BJ (cell line): ENCODE results near the gene GFRA1. TPM values are rescaled to one million over a fixed set of nuclear protein-coding genes. Genes with fewer than 3 reads are reported as not detected.

Source experiments
- CTCF ChIA-PET: fragments of 350-600 bp; formaldehyde crosslinking; extraction: SDS; loops from one replicate; lab custom pipeline; 2021; ENCODE audit warnings: antibody characterized with exemption, inconsistent platforms; lab: Yijun Ruan, JAX
- POLR2A ChIA-PET: fragments of 300-600 bp; sonication (Branson Sonifier 250); formaldehyde crosslinking; extraction: SDS; loops from one replicate; lab custom pipeline; 2021; ENCODE audit warnings: antibody characterized with exemption; lab: Charles Lee
- DNase-seq: peaks from one replicate; pipeline ENCODE4 v3.0.0-alpha.2; 2011; ENCODE audit warnings: low read depth
- H3K27me3 ChIP-seq: 2 replicates; pipeline ENCODE4 v1.6.0; 2011; ENCODE audit warnings: low read length; ENCODE audit not compliant: control insufficient read depth, insufficient read depth
- H3K36me3 ChIP-seq: 2 replicates; pipeline ENCODE4 v1.5.1; 2011; ENCODE audit warnings: low read length; ENCODE audit not compliant: control insufficient read depth, insufficient read depth
- H3K4me3 ChIP-seq: 2 replicates; pipeline ENCODE4 v1.5.1; 2011; ENCODE audit warnings: low read depth, mild to moderate bottlenecking, control low read depth, low read length
- CTCF ChIP-seq: IDR thresholded peaks from 2 replicates; pipeline ENCODE4 v1.5.1; 2011; ENCODE audit warnings: low read depth, mild to moderate bottlenecking, control low read depth, inconsistent platforms, low read length, moderate library complexity; ENCODE audit not compliant: insufficient read depth
- polyA plus RNA-seq: library from polyadenylated mRNA; depleted of rRNA; stranded (reverse); fragments of >200 nt; gene quantifications from 2 replicates; pipeline ENCODE4 v1.2.3, GENCODE V29; 2011

GFRA1 gene
- polyA plus RNA-seq, 1 experiment, result 41.6 TPM

GRCh38 chr10:116101616-116102315 lies 171.2 kb downstream of the GFRA1 start:
- H3K4me3 ChIP-seq, result no peak overlapping the region
- ChIA-PET POLR2A (interaction anchor here (0.6 kb wide), 1 partner anchor 47 kb away, joined by 3 read pairs; no protein-coding TSS in a partner anchor), CTCF (no interaction called here)
- TF ChIP-seq CTCF, result no peak
- no peaks in the 10 kb centered on the region for H3K36me3 ChIP-seq
- DNase-seq, result no peak
- no peaks in the 10 kb centered on the region for H3K27me3 ChIP-seq

- TF ChIP-seq CTCF, result no peak
- POLR2A ChIA-PET, result no interaction called here
- H3K4me3 ChIP-seq, result no peak overlapping the region
- CTCF ChIA-PET, result no interaction called here
- no peak for DNase-seq
- H3K36me3 ChIP-seq, result no peaks in the 10 kb centered on the region
- no peaks in the 10 kb centered on the region for H3K27me3 ChIP-seq
Observed at GRCh38 chr10:116100984-116101383, 172.0 kb downstream of the GFRA1 start.

- no peak for TF ChIP-seq CTCF
- Histone ChIP-seq H3K36me3 (no peaks in the 10 kb centered on the region), H3K27me3 (no peaks in the 10 kb centered on the region), H3K4me3 (no peak overlapping the region)
- POLR2A ChIA-PET, result no interaction called here
- CTCF ChIA-PET, result interaction anchor here (1.2 kb wide), 1 partner anchor 21 kb away, joined by 3 read pairs; no protein-coding TSS in a partner anchor
- no peak for DNase-seq
Observed at GRCh38 chr10:116099023-116099420, 174.0 kb downstream of the GFRA1 start.

GRCh38 chr10:116098411-116099022 lies 174.5 kb downstream of the GFRA1 start:
- H3K4me3 ChIP-seq, result no peak overlapping the region
- ChIA-PET POLR2A (no interaction called here), CTCF (interaction anchor here (0.6 to 1.2 kb wide), 2 partner anchors 20 kb away, joined by 3 read pairs; no protein-coding TSS in a partner anchor)
- DNase-seq, result no peak
- no peaks in the 10 kb centered on the region for H3K27me3 ChIP-seq
- no peak for TF ChIP-seq CTCF
- no peaks in the 10 kb centered on the region for H3K36me3 ChIP-seq

- DNase-seq, result no peak
- Histone ChIP-seq H3K27me3 (no peaks in the 10 kb centered on the region), H3K36me3 (no peaks in the 10 kb centered on the region), H3K4me3 (no peak overlapping the region)
- no peak for TF ChIP-seq CTCF
- POLR2A ChIA-PET, result no interaction called here
- CTCF ChIA-PET, result interaction anchor here (0.9 kb wide), 1 partner anchor 23 kb away, joined by 3 read pairs; no protein-coding TSS in a partner anchor
Observed at GRCh38 chr10:116097239-116097784, 175.7 kb downstream of the GFRA1 start.
